Hepatocyte (in vitro differentiated cells): Measurements from ENCODE around the gene PRMT3. TPM values are rescaled to one million over a fixed set of nuclear protein-coding genes. Genes with fewer than 3 reads are reported as not detected.

Experiments used
- DNase-seq: peaks from one replicate; pipeline ENCODE4 v3.0.0-alpha.2; 2016; ENCODE audit warnings: low spot score
- H2AFZ ChIP-seq: fragments of 200-600 bp; sonication (generic); 2 replicates; pipeline ENCODE4 v1.6.0; 2016; ENCODE audit warnings: antibody characterized with exemption, mild to moderate bottlenecking
- H3K27ac ChIP-seq: fragments of 200-600 bp; sonication (generic); 2 replicates; pipeline ENCODE4 v1.5.1; 2016; ENCODE audit warnings: mild to moderate bottlenecking
- H3K27me3 ChIP-seq: fragments of 200-600 bp; sonication (generic); 2 replicates; pipeline ENCODE4 v1.6.1; 2016
- H3K36me3 ChIP-seq: fragments of 200-600 bp; sonication (generic); replicated peaks from 2 replicates; pipeline ENCODE4 v1.5.1; 2016; ENCODE audit warnings: low read depth; ENCODE audit not compliant: insufficient read depth
- H3K4me1 ChIP-seq: fragments of 200-600 bp; sonication (generic); 2 replicates; pipeline ENCODE4 v1.5.1; 2016; ENCODE audit warnings: mild to moderate bottlenecking, moderate library complexity; ENCODE audit not compliant: insufficient read depth
- H3K4me2 ChIP-seq: fragments of 200-600 bp; sonication (generic); 2 replicates; pipeline ENCODE4 v1.6.0; 2016
- H3K4me3 ChIP-seq: fragments of 200-600 bp; sonication (generic); 2 replicates; pipeline ENCODE4 v1.5.1; 2016; ENCODE audit warnings: mild to moderate bottlenecking
- H3K79me2 ChIP-seq: fragments of 200-600 bp; sonication (generic); 2 replicates; pipeline ENCODE4 v1.6.0; 2017; ENCODE audit warnings: mild to moderate bottlenecking
- H3K9me2 ChIP-seq: fragments of 200-600 bp; sonication (generic); replicated peaks from 2 replicates; pipeline ENCODE4 v1.6.0; 2017; ENCODE audit warnings: mild to moderate bottlenecking; ENCODE audit not compliant: insufficient read depth
- H3K9me3 ChIP-seq: fragments of 200-600 bp; sonication (generic); 2 replicates; pipeline ENCODE4 v1.5.1; 2016; ENCODE audit warnings: low read depth, mild to moderate bottlenecking
- H4K20me1 ChIP-seq: fragments of 200-600 bp; sonication (generic); 2 replicates; pipeline ENCODE4 v1.6.0; 2016; ENCODE audit warnings: mild to moderate bottlenecking; ENCODE audit not compliant: insufficient read depth, poor library complexity, severe bottlenecking
- EZH2 ChIP-seq: fragments of 200-600 bp; sonication (generic); IDR thresholded peaks from 2 replicates; pipeline ENCODE4 v1.6.1; 2016; ENCODE audit warnings: antibody characterized with exemption, mild to moderate bottlenecking, borderline replicate concordance
- EZH2phosphoT487 ChIP-seq: fragments of 200-600 bp; sonication (generic); IDR thresholded peaks from one replicate; pipeline ENCODE4 v1.6.1; 2018; ENCODE audit warnings: antibody characterized with exemption, mild to moderate bottlenecking, low read depth, moderate library complexity; ENCODE audit not compliant: unreplicated experiment, severe bottlenecking
- WGBS: methylation state at CpG from one replicate; pipeline ENCODE4 v1.1.6; 2016; ENCODE audit warnings: low lambda C conversion rate; ENCODE audit errors: missing lambda C conversion rate; 5-methylcytosine and 5-hydroxymethylcytosine counted together
- polyA plus RNA-seq: library from polyadenylated mRNA; unstranded; fragments of >200 nt; fragmentation: Nextera tagmentation; extraction: Ambion mirVana; gene quantifications from 2 replicates; pipeline ENCODE4 v1.2.1, GENCODE V29; 2016
- total RNA-seq: library from RNA; depleted of rRNA; stranded (reverse); fragments of >200 nt; gene quantifications from 2 replicates; pipeline ENCODE4 v1.2.3, GENCODE V29; 2014
- TF ChIP-seq, protein P1 (sequence below): fragments of 200-600 bp; sonication (generic); IDR thresholded peaks from 2 replicates; pipeline ENCODE4 v1.5.1; 2016; ENCODE audit warnings: antibody characterized with exemption, mild to moderate bottlenecking; ENCODE audit not compliant: poor library complexity

PRMT3 gene
- total and polyA plus RNA-seq, 2 experiments from 2014 or later = 9.5 to 18.8 TPM

DNA sequence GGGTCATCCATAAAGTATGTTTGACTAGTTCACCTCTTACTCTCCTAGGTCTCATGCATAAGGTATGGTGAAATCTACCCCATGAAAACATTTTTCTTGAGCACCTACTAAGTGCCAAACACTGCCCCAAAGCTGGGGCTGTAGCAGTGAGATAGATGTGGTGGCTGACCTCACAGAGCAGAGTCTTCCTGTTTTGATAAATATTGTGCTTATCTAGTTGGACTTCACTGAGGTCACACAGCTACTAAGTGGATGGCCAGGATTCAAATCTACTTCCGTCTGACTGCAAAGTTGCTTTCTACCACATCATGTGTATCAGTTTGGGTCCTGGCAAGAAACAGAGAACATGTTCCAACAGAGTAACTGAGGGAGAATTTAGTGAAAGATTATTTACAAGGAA, 30.4 kb upstream of the PRMT3 start:
- H2AFZ ChIP-seq = no peak overlapping the region
- H3K79me2 ChIP-seq = no peaks in the 10 kb centered on the region
- H3K4me3 ChIP-seq = no peak overlapping the region
- no peak for DNase-seq
- TF ChIP-seq EZH2phosphoT487 (no peak), EZH2 (no peak)
- TF ChIP-seq, protein P1, sequence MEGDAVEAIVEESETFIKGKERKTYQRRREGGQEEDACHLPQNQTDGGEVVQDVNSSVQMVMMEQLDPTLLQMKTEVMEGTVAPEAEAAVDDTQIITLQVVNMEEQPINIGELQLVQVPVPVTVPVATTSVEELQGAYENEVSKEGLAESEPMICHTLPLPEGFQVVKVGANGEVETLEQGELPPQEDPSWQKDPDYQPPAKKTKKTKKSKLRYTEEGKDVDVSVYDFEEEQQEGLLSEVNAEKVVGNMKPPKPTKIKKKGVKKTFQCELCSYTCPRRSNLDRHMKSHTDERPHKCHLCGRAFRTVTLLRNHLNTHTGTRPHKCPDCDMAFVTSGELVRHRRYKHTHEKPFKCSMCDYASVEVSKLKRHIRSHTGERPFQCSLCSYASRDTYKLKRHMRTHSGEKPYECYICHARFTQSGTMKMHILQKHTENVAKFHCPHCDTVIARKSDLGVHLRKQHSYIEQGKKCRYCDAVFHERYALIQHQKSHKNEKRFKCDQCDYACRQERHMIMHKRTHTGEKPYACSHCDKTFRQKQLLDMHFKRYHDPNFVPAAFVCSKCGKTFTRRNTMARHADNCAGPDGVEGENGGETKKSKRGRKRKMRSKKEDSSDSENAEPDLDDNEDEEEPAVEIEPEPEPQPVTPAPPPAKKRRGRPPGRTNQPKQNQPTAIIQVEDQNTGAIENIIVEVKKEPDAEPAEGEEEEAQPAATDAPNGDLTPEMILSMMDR = no peak
- H3K4me2 ChIP-seq = no peak overlapping the region
- H4K20me1 ChIP-seq = no peaks in the 10 kb centered on the region
- no peaks in the 10 kb centered on the region for H3K27me3 ChIP-seq
- peaks cover 3% of the 10 kb centered on the region for H3K4me1 ChIP-seq
- no peaks in the 10 kb centered on the region for H3K9me3 ChIP-seq
- 64% methylated on average over 1 of the region's 1 CpG for WGBS
- no peaks in the 10 kb centered on the region for H3K36me3 ChIP-seq
- no peak overlapping the region for H3K27ac ChIP-seq
- H3K9me2 ChIP-seq = no peaks in the 10 kb centered on the region

DNA sequence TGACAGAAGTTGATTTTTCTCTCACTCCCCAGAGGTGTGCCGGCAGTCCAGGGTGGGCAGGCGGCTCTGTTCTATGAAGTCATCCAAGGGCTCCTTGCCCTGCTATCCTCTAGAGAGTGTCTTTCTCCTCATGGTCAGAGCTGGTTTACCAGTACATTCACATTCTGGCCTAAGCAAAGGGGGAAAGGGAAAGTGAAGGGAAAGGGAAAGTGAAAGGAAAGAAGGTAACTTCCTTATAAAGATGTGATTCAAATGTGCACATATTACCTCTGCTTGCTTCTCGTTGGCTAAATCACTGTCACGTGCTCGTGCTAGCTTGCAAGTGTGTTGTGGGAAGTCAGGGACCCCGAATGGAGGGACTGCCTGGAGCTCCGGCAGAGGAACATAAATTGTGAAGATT, 26.9 kb upstream of the PRMT3 start:
- Histone ChIP-seq H3K36me3 (no peaks in the 10 kb centered on the region), H3K4me2 (no peak overlapping the region), H3K9me3 (no peaks in the 10 kb centered on the region), H3K9me2 (no peaks in the 10 kb centered on the region), H3K27me3 (no peaks in the 10 kb centered on the region), H2AFZ (no peak overlapping the region), H3K4me1 (peaks cover 10% of the 10 kb centered on the region), H4K20me1 (no peaks in the 10 kb centered on the region), H3K4me3 (no peak overlapping the region), H3K79me2 (peaks cover 4% of the 10 kb centered on the region), H3K27ac (no peak overlapping the region)
- TF ChIP-seq, protein P1 = no peak
- no peak for TF ChIP-seq EZH2
- TF ChIP-seq EZH2phosphoT487 = no peak
- 68% methylated on average over 7 of the region's 7 CpGs for whole genome bisulfite sequencing
- no peak for DNase-seq

DNA sequence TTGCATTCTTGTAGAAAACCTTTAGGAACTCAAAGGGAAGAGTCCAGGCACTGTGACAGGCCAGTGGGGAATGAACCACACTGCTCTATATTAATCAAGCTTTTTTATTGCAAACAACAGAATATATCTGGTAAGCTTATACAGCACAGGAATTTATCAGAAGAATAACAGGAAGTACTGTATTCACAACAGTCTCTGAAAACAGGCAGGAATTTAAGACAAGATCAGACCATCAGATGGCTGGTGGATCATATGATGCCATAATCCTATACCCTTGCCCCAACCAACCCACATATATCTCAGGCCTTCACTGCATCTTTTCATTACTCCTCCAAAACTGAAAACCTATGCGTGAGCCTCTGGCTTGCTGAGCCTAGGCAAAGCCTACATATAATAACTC, 25.0 kb upstream of the PRMT3 start:
- no peaks in the 10 kb centered on the region for H3K9me2 ChIP-seq
- H3K27me3 ChIP-seq = no peaks in the 10 kb centered on the region
- no peaks in the 10 kb centered on the region for H3K9me3 ChIP-seq
- peaks cover 15% of the 10 kb centered on the region for H3K4me1 ChIP-seq
- no peaks in the 10 kb centered on the region for H3K36me3 ChIP-seq
- DNase-seq = no peak
- 0% methylated on average over 1 of the region's 1 CpG for WGBS
- no peak overlapping the region for H2AFZ ChIP-seq
- no peak overlapping the region for H3K4me2 ChIP-seq
- H4K20me1 ChIP-seq = no peaks in the 10 kb centered on the region
- H3K4me3 ChIP-seq = no peak overlapping the region
- peaks cover 4% of the 10 kb centered on the region for H3K79me2 ChIP-seq
- no peak for TF ChIP-seq EZH2
- TF ChIP-seq EZH2phosphoT487 = no peak
- TF ChIP-seq, protein P1 = no peak
- H3K27ac ChIP-seq = no peak overlapping the region

DNA sequence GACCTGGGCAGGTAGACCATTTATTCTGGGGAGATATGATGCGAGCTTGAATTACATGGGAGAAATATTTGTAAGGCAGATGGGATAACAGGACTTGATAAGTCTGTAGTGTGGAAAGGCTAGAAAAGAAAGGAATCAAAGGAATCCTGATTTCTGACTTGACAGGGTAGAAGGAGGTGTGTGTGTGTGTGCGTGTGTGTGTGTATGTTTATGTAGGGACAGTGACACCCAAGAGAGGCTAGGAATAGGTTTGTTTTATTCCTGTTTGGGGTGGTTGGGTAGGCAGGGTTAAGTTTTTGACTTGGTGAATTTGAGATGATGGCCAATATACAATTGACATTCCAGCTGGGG, 24.4 kb upstream of the PRMT3 start:
- Histone ChIP-seq H3K27ac (no peak overlapping the region), H3K79me2 (peaks cover 4% of the 10 kb centered on the region), H3K9me2 (no peaks in the 10 kb centered on the region), H3K4me2 (peak overlapping the region; percentile 88), H3K27me3 (no peaks in the 10 kb centered on the region), H3K9me3 (no peaks in the 10 kb centered on the region), H3K4me1 (peaks cover 19% of the 10 kb centered on the region), H3K36me3 (no peaks in the 10 kb centered on the region), H4K20me1 (no peaks in the 10 kb centered on the region), H2AFZ (peak overlapping the region; percentile 78), H3K4me3 (peak overlapping the region; percentile 68)
- TF ChIP-seq, protein P1 = no peak
- no peak for TF ChIP-seq EZH2phosphoT487
- WGBS = 54% methylated on average over 2 of the region's 2 CpGs
- no peak for DNase-seq
